HG03103 (cell line): ENCODE data around the gene MEX3D.

Experiments used
- ATAC-seq: cut with Tn5 transposase; IDR thresholded peaks from one replicate; pipeline ENCODE4 v1.9.1; 2021; ENCODE audit warnings: low read depth; ENCODE audit not compliant: unreplicated experiment

The MEX3D gene

GRCh38 chr19:1574354-1575136 is 6.4 kb upstream of the MEX3D start:
- ATAC-seq = no peak

GRCh38 chr19:1572795-1573194 is 4.7 kb upstream of the MEX3D start:
- ATAC-seq = no peak

GRCh38 chr19:1571358-1571757 is 3.2 kb upstream of the MEX3D start:
- ATAC-seq = no peak

- ATAC-seq = no peak
Observed at GRCh38 chr19:1570836-1571235, 2.7 kb upstream of the MEX3D start.

- no peak for ATAC-seq
Observed at GRCh38 chr19:1569997-1570396, 1.9 kb upstream of the MEX3D start.

GRCh38 chr19:1567848-1568227 is 287 bp downstream of the MEX3D start:
- no peak for ATAC-seq

- no peak for ATAC-seq
Observed at GRCh38 chr19:1567116-1567847, 843 bp downstream of the MEX3D start.

- no peak for ATAC-seq
Observed at GRCh38 chr19:1566392-1567115, 1.6 kb downstream of the MEX3D start.

GRCh38 chr19:1563251-1563650 is 4.9 kb downstream of the MEX3D start:
- no peak for ATAC-seq

- ATAC-seq = no peak
Observed at GRCh38 chr19:1561236-1561842, 6.8 kb downstream of the MEX3D start.

GRCh38 chr19:1560286-1560882 is 7.7 kb downstream of the MEX3D start:
- ATAC-seq = no peak

GRCh38 chr19:1558552-1558951 is 9.6 kb downstream of the MEX3D start:
- no peak for ATAC-seq

GRCh38 chr19:1556390-1557070 is 11.6 kb downstream of the MEX3D start:
- ATAC-seq = no peak

- ATAC-seq = no peak
Observed at GRCh38 chr19:1555487-1556389, 12.4 kb downstream of the MEX3D start.

- no peak for ATAC-seq
Observed at GRCh38 chr19:1554968-1555367, 13.2 kb downstream of the MEX3D start.

GRCh38 chr19:1553415-1553814 is 14.7 kb downstream of the MEX3D start:
- no peak for ATAC-seq

GRCh38 chr19:1551068-1552040 is 16.8 kb downstream of the MEX3D start:
- ATAC-seq = no peak
